SU-DHL-6 (cell line): Measurements from ENCODE around the gene PDE7B.

Experiments used
- EZH2phosphoT487 ChIP-seq: fragments of 200-600 bp; sonication (generic), shearing (Covaris generic); conservative IDR thresholded peaks from 2 replicates; pipeline ENCODE4 v1.6.1; 2018; ENCODE audit warnings: mild to moderate bottlenecking, antibody characterized with exemption, low read length, moderate library complexity, mixed read lengths
- TF ChIP-seq, protein P1 (sequence below): fragments of 200-600 bp; sonication (generic); IDR thresholded peaks from one replicate; pipeline ENCODE4 v1.5.1; 2017; ENCODE audit warnings: antibody characterized with exemption, mild to moderate bottlenecking, low read length, moderate library complexity; ENCODE audit not compliant: insufficient read depth, poor library complexity, severe bottlenecking

DNA sequence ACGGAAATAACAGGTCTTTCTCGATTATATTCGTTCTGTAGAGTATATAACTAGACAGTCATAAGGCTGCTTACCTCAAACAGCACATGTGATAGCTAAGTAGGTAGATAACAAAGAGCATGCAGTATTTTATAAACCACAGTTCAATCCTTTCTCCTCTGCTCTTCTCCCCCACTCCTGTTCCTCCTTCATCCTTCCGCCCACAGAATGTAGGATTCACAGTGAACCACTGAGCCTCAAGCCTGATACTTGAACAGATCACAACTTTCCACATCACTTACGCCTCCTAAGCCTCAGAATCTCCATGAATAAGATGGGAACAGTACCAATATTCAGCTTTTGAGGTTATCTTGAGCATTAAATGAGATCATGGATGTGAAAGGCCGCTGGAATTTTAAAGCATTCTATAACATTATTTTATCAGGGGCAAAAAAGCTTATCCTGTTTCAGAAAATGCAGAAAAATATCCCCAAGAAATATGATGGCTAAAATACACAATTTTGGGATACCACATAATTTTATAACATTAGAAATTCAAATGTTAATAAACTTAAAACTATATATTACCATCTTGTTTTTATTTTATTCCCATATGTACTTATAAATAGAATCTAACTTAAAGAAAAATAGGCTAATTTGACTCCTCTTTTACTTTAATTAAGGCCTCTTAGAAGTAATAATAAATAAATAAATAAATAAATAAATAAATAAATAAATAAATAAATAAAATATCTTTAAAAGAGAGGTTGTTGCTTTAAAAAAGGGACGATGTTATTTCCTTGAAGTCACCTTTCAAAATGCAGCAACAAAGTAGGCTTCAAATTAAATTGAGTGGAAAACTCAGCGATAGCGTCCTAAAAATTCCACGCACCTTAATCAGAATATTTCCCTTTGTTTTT lies 365.3 kb downstream of the PDE7B start:
- TF ChIP-seq, protein P1, sequence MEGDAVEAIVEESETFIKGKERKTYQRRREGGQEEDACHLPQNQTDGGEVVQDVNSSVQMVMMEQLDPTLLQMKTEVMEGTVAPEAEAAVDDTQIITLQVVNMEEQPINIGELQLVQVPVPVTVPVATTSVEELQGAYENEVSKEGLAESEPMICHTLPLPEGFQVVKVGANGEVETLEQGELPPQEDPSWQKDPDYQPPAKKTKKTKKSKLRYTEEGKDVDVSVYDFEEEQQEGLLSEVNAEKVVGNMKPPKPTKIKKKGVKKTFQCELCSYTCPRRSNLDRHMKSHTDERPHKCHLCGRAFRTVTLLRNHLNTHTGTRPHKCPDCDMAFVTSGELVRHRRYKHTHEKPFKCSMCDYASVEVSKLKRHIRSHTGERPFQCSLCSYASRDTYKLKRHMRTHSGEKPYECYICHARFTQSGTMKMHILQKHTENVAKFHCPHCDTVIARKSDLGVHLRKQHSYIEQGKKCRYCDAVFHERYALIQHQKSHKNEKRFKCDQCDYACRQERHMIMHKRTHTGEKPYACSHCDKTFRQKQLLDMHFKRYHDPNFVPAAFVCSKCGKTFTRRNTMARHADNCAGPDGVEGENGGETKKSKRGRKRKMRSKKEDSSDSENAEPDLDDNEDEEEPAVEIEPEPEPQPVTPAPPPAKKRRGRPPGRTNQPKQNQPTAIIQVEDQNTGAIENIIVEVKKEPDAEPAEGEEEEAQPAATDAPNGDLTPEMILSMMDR, result no peak
- no peak for TF ChIP-seq EZH2phosphoT487
